Smooth muscle cell (in vitro differentiated cells): ENCODE results near the gene SH3PXD2A. TPM values are rescaled to one million over a fixed set of nuclear protein-coding genes. Genes with fewer than 3 reads are reported as not detected.

Experiments
- DNase-seq: peaks from one replicate; lab custom pipeline; 2025; ENCODE audit not compliant: unreplicated experiment; lab: John Stamatoyannopoulos, UW
- H2AFZ ChIP-seq: fragments of 200-600 bp; sonication (generic); 2 replicates; pipeline ENCODE4 v1.6.0; 2016; ENCODE audit warnings: antibody characterized with exemption, low read depth, mild to moderate bottlenecking
- H3F3A ChIP-seq: fragments of 200-600 bp; sonication (generic); 2 replicates; pipeline ENCODE4 v1.6.0; 2017; ENCODE audit warnings: antibody characterized with exemption, low read depth
- H3K27ac ChIP-seq: fragments of 200-600 bp; sonication (generic); 2 replicates; pipeline ENCODE4 v1.5.1; 2016; ENCODE audit warnings: low read depth, mild to moderate bottlenecking
- H3K27me3 ChIP-seq: fragments of 200-600 bp; sonication (generic); 2 replicates; pipeline ENCODE4 v1.6.1; 2016; ENCODE audit warnings: low read depth, mild to moderate bottlenecking
- H3K36me3 ChIP-seq: fragments of 200-600 bp; sonication (generic); 2 replicates; pipeline ENCODE4 v1.5.1; 2016; ENCODE audit warnings: low read depth
- H3K4me1 ChIP-seq: fragments of 200-600 bp; sonication (generic); 2 replicates; pipeline ENCODE4 v1.5.1; 2016; ENCODE audit warnings: low read depth
- H3K4me2 ChIP-seq: fragments of 200-600 bp; sonication (generic); 2 replicates; pipeline ENCODE4 v1.6.0; 2016; ENCODE audit warnings: mild to moderate bottlenecking
- H3K4me3 ChIP-seq: fragments of 200-600 bp; sonication (generic); 2 replicates; pipeline ENCODE4 v1.5.1; 2016; ENCODE audit warnings: mild to moderate bottlenecking
- H3K79me2 ChIP-seq: fragments of 200-600 bp; sonication (generic); 2 replicates; pipeline ENCODE4 v1.6.0; 2016; ENCODE audit warnings: low read depth, mild to moderate bottlenecking
- H3K9ac ChIP-seq: fragments of 200-600 bp; sonication (generic); 2 replicates; pipeline ENCODE4 v1.6.0; 2016; ENCODE audit warnings: low read depth
- H3K9me3 ChIP-seq: fragments of 200-600 bp; sonication (generic); replicated peaks from 2 replicates; pipeline ENCODE4 v1.5.1; 2016; ENCODE audit warnings: low read depth
- H4K20me1 ChIP-seq: fragments of 200-600 bp; sonication (generic); 2 replicates; pipeline ENCODE4 v1.6.0; 2016; ENCODE audit warnings: low read depth
- CTCF ChIP-seq: fragments of 200-600 bp; sonication (generic); IDR thresholded peaks from 2 replicates; pipeline ENCODE4 v1.5.1; 2017; ENCODE audit warnings: borderline replicate concordance, mild to moderate bottlenecking, antibody characterized with exemption; ENCODE audit not compliant: insufficient read depth, poor library complexity, severe bottlenecking
- WGBS: methylation state at CpG from one replicate; pipeline ENCODE4 v1.1.7; 2016; ENCODE audit warnings: low lambda C conversion rate; 5-methylcytosine and 5-hydroxymethylcytosine counted together
- polyA plus RNA-seq: library from polyadenylated mRNA; unstranded; fragments of >200 nt; fragmentation: Nextera tagmentation; extraction: Ambion mirVana; gene quantifications from 2 replicates; pipeline ENCODE4 v1.2.1, GENCODE V29; 2016
- total RNA-seq: library from RNA; depleted of rRNA; stranded (reverse); fragments of >200 nt; gene quantifications from 2 replicates; pipeline ENCODE4 v1.2.3, GENCODE V29; 2014

SH3PXD2A gene
- total and polyA plus RNA-seq, 2 experiments from 2014 or later = 30.1 to 37.9 TPM

DNA sequence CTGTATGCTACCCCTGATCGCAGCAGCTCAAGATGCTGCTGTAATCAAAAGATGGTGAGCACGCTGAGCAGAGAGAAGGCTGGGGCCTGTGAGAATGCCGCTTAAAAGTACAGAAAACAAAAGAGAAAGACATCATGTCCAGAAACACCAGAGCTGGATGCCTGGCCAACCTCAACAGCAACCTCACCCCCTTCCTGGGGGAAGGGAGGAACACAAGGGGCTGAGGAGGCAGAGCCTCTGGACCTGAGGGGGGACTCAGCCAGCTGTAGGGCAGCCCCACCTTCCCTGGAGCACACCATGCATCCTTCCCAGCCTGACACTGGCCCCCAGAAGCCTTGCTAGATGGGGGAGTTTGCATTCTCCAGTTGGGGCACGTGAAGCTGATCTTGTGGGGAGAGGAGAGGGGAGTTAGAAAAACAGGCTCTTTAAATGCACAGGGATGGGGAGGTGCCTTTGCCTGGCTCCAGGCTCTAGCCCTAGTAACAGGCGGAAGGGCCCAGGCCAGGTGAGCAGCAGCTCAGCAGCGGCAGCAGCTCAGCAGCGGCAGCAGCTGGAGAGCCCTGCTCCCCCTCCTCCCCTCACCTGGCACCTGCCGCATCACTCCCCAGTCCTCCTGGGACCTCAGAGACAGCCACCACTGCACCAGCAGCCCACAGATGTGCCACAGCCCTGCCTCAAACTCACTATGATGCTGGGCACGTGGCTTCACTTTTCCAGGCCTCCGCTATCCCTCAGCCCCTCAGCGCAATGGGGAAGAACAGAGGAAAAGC lies 205.5 kb downstream of the SH3PXD2A start:
- DNase-seq = no peak
- Histone ChIP-seq H3K4me2 (no peak overlapping the region), H2AFZ (no peak overlapping the region), H3K27ac (no peak overlapping the region), H4K20me1 (peaks cover 96% of the 10 kb centered on the region), H3K9me3 (no peaks in the 10 kb centered on the region), H3F3A (no peaks in the 10 kb centered on the region), H3K36me3 (no peaks in the 10 kb centered on the region), H3K79me2 (peaks cover 60% of the 10 kb centered on the region), H3K4me3 (no peak overlapping the region), H3K9ac (no peak overlapping the region), H3K4me1 (peaks cover 6% of the 10 kb centered on the region), H3K27me3 (no peaks in the 10 kb centered on the region)
- 96% methylated on average over 11 of the region's 11 CpGs for WGBS
- no peak for TF ChIP-seq CTCF

DNA sequence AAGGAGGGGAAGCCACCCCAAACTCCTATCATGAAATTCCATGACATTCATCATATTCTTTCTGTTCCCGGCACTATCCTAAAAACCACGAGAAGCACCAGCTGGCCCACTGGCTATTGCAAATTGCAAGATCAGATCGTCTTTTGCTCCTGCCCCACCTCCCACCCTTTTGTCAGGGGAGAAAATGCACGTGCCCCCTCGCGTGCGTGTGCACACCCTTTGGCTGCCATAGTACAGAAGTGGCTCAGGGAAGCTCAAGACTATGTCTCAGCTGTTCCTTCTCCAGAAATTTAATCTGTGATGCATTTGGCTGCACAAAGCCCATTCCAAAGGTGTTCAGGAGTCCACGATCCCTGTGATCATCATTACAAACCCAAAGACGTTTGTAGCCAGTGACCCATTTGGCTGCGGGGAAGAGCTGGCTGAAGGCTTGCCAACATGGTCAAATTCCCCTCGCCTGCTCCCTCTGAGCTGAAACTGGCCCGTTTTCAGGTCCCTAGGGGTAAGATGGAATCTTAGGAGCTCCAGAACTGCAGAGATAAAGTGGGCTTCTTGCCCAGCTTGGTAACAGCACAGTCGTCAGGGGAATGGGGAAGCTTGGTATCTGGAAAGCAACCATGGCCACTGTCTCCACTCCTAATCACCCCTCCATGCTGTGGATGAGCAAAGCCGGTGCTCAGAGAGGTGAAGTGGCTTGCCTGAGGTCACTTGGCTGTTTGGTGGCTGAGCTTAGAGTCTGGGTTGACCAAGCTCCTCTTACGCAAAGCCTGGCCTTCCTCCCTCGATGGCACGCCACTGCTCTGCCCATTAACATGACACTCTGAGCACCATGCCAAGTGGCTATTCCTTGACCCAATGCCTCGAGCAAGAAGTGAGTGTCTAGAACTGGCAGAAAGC lies 206.5 kb downstream of the SH3PXD2A start:
- Histone ChIP-seq H4K20me1 (peaks cover 90% of the 10 kb centered on the region), H3K4me3 (no peak overlapping the region), H3K4me1 (peaks cover 6% of the 10 kb centered on the region), H3K4me2 (no peak overlapping the region), H3K27ac (no peak overlapping the region), H3K27me3 (no peaks in the 10 kb centered on the region), H3F3A (no peaks in the 10 kb centered on the region), H3K79me2 (peaks cover 56% of the 10 kb centered on the region), H3K36me3 (peaks cover 2% of the 10 kb centered on the region), H3K9ac (no peak overlapping the region), H2AFZ (no peak overlapping the region), H3K9me3 (no peaks in the 10 kb centered on the region)
- WGBS = 89% methylated on average over 18 of the region's 18 CpGs
- no peak for TF ChIP-seq CTCF
- DNase-seq = no peak

GRCh38 chr10:103648251-103648635 lies 207.1 kb downstream of the SH3PXD2A start:
- no peak for DNase-seq
- peaks cover 55% of the 10 kb centered on the region for H3K79me2 ChIP-seq
- no peak overlapping the region for H3K4me2 ChIP-seq
- 62% methylated on average over 8 of the region's 8 CpGs for WGBS
- H3K27ac ChIP-seq = no peak overlapping the region
- peaks cover 2% of the 10 kb centered on the region for H3K36me3 ChIP-seq
- no peaks in the 10 kb centered on the region for H3F3A ChIP-seq
- peaks cover 89% of the 10 kb centered on the region for H4K20me1 ChIP-seq
- no peak overlapping the region for H3K4me3 ChIP-seq
- H3K9ac ChIP-seq = no peak overlapping the region
- H3K9me3 ChIP-seq = no peaks in the 10 kb centered on the region
- no peak overlapping the region for H2AFZ ChIP-seq
- no peak for TF ChIP-seq CTCF
- peaks cover 6% of the 10 kb centered on the region for H3K4me1 ChIP-seq
- no peaks in the 10 kb centered on the region for H3K27me3 ChIP-seq
